ENCODE results near the gene TSPAN5. TPM values are rescaled to one million over a fixed set of nuclear protein-coding genes. Genes with fewer than 3 reads are reported as not detected.
A peak's percentile ranks its signal among the peaks of the same experiment; 100 is the strongest.

The TSPAN5 gene
- total and polyA plus RNA-seq, 5 donors from 2014 or later: 21.2 to 52.7 (median 39.8) TPM

DNA sequence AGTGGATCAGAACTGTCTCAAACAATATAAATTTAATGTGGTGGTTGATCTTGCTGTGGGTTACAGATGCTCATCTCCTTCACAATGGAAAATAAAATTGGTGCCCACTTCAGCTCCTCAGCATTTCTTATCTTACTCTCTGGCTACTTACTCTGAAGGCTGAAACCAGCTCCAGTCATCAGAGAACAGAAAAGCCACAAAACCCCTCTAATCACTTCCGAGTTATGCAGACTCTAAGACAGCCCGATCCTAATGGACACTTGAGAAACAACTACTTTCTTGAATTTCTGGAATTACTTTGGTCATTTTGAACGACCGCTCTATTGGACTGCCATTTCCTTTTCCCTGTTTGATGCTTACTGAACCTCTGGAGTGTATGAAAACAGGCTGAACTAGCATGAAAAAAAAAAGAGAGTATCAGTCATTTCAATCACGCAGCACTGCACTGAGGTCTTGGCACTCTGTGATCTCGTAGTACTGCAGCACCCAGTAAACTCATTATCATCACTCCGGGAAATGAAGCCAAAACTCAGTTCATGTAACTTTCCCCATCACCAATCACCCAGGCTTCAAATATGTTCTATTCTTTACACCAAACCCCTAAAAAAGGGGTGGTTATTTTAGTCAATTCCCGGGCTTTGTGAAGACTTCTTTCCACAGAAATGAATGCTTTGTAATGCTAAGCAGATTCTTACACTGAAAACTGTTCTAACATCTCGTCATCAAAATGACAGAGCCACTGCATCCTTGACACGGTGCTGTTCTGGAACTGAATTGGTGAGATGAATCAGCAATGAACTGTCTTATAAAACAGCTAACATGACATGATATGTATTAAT lies 54.5 kb downstream of the TSPAN5 start:
- Histone ChIP-seq H3K36me3 (ENCODE audit: control insufficient read depth, insufficient read depth, low read length) (no peaks in the 10 kb centered on the region), H3K4me1 (ENCODE audit: control insufficient read depth, insufficient read depth, low read length, poor library complexity, severe bottlenecking) (peaks cover 69% of the 10 kb centered on the region), H3K27me3 (ENCODE audit: control insufficient read depth, insufficient read depth, low read length) (no peaks in the 10 kb centered on the region), H3K4me3 (ENCODE audit: low read depth, low read length) (peak overlapping the region; percentile 73), H3K27ac (ENCODE audit: insufficient read depth, low read length, poor library complexity, severe bottlenecking) (peak overlapping the region; percentile 34), H3K9me3 (ENCODE audit: control insufficient read depth in 2 of 2, low read length in 2 of 2) (peaks cover 0 to 5% of the 10 kb centered on the region in 2 experiments)
- Mint-ChIP-seq H3K4me1 (peaks cover 54 to 77% (median 69%) of the 10 kb centered on the region in 4 donors), H3K4me3 (peak overlapping the region; percentile 39 to 75 (median 66)), H3K9me3 (peaks cover 0 to 5% (median 0%) of the 10 kb centered on the region in 7 donors), H3K27ac (peak overlapping the region; percentile 32 to 83 (median 83)), H3K27me3 (no peaks in the 10 kb centered on the region), H3K36me3 (peaks cover 5% of the 10 kb centered on the region)
- DNase-seq: peak in 2 of 3 donors; percentile 23 to 38
- ATAC-seq (ENCODE audit: low read depth in 2 of 2): peak; percentile 50 to 60

DNA sequence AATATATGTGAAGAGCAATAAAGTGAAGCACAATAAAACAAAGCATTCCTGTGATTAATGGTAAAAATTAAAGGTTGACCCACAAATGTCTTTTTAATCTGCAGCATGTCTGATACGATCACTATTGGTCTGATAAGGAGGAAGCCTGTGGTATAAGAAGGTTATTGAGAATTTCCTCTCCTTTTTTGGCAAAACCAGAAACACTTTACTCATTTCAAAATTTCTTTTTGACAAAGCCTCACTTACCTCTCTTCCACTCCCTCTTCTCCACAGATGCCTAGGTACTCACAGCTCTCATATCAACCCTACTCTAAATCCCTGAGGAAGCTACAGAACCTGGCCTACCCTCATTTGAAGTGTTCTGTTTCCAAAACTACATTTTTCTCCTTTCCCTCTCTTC lies 56.1 kb downstream of the TSPAN5 start:
- no peaks in the 10 kb centered on the region for H3K27me3 ChIP-seq (ENCODE audit: control insufficient read depth, insufficient read depth, low read length)
- H3K36me3 Mint-ChIP-seq: peaks cover 5% of the 10 kb centered on the region
- no peak overlapping the region for H3K27ac ChIP-seq (ENCODE audit: insufficient read depth, low read length, poor library complexity, severe bottlenecking)
- peak overlapping the region; percentile 6 to 84 (median 32) for H3K27ac Mint-ChIP-seq
- ATAC-seq (ENCODE audit: low read depth in 2 of 2) (no peak), DNase-seq (peak in 1 of 3 donors; percentile 39)
- H3K27me3 Mint-ChIP-seq: no peaks in the 10 kb centered on the region
- peaks cover 60% of the 10 kb centered on the region for H3K4me1 ChIP-seq (ENCODE audit: control insufficient read depth, insufficient read depth, low read length, poor library complexity, severe bottlenecking)
- peaks cover 49 to 65% (median 59%) of the 10 kb centered on the region in 4 donors for H3K4me1 Mint-ChIP-seq
- H3K4me3 ChIP-seq (ENCODE audit: low read depth, low read length): peak overlapping the region; percentile 73
- peak overlapping the region; percentile 70 to 86 (median 78) for H3K4me3 Mint-ChIP-seq
- H3K9me3 Mint-ChIP-seq: peaks cover 0 to 5% (median 0%) of the 10 kb centered on the region in 7 donors
- H3K36me3 ChIP-seq (ENCODE audit: control insufficient read depth, insufficient read depth, low read length): no peaks in the 10 kb centered on the region
- H3K9me3 ChIP-seq (ENCODE audit: control insufficient read depth in 2 of 2, low read length in 2 of 2): peaks cover 0 to 5% of the 10 kb centered on the region in 2 experiments

DNA sequence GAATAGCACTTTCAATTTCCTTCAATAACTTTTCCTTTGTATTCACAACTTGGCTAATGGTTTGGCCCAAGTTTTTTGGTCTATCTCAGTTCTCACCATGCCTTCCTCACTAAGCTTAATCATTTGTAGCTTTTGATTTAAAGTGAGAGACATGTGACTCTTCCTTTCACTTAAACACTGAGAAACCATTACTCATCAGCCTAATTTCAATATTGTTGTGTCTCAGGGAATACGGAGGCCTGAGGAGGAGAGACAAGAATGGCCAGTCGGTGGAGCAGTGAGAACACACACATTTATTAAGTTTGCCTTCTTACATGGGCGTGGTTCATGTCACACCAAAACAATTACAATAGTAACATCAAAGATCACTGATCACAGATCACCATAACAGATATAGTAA lies 56.7 kb downstream of the TSPAN5 start:
- peaks cover 54% of the 10 kb centered on the region for H3K4me1 ChIP-seq (ENCODE audit: control insufficient read depth, insufficient read depth, low read length, poor library complexity, severe bottlenecking)
- H3K36me3 ChIP-seq (ENCODE audit: control insufficient read depth, insufficient read depth, low read length): no peaks in the 10 kb centered on the region
- Mint-ChIP-seq H3K27me3 (no peaks in the 10 kb centered on the region), H3K36me3 (peaks cover 5% of the 10 kb centered on the region), H3K27ac (peak overlapping the region; percentile 27 to 58 (median 32)), H3K4me1 (peaks cover 47 to 61% (median 56%) of the 10 kb centered on the region in 4 donors), H3K4me3 (peak overlapping the region; percentile 49 to 86 (median 78)), H3K9me3 (peaks cover 0 to 5% (median 0%) of the 10 kb centered on the region in 7 donors)
- DNase-seq (peak in 2 of 3 donors; percentile 26 to 45), ATAC-seq (ENCODE audit: low read depth in 2 of 2) (peak; percentile 42 to 47)
- peaks cover 0 to 5% of the 10 kb centered on the region in 2 experiments for H3K9me3 ChIP-seq (ENCODE audit: control insufficient read depth in 2 of 2, low read length in 2 of 2)
- H3K4me3 ChIP-seq (ENCODE audit: low read depth, low read length): peak overlapping the region; percentile 73
- H3K27me3 ChIP-seq (ENCODE audit: control insufficient read depth, insufficient read depth, low read length): no peaks in the 10 kb centered on the region
- H3K27ac ChIP-seq (ENCODE audit: insufficient read depth, low read length, poor library complexity, severe bottlenecking): no peak overlapping the region

DNA sequence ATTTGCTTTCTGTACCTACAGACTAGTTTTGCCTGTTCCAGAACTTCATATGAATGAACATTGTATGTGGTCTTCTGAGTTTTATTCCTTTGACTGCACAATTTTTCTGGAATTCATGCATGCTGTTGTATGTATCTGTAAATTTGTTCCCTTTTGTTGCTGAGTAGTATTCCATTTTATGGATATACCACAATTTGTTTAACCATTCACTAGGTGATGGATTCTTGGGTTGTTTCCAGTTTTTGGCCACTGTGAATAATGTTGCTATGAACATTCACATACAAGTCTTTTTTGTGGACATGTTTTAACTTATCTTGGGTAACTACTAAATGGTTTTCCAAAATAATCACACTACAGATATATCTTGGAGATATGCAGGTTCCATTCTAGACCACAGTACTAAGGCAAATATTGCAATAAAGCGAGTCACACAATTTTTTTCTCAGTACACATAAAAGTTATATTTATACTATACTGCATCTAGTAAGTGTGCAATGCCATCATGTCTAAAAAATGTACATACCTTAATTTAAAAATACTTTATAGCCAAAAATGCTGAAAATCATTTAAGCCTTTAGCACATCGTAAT lies 58.7 kb downstream of the TSPAN5 start:
- no peaks in the 10 kb centered on the region for H3K36me3 ChIP-seq (ENCODE audit: control insufficient read depth, insufficient read depth, low read length)
- H3K4me3 ChIP-seq (ENCODE audit: low read depth, low read length): no peak overlapping the region
- no peak overlapping the region for H3K27ac ChIP-seq (ENCODE audit: insufficient read depth, low read length, poor library complexity, severe bottlenecking)
- peaks cover 0 to 5% of the 10 kb centered on the region in 2 experiments for H3K9me3 ChIP-seq (ENCODE audit: control insufficient read depth in 2 of 2, low read length in 2 of 2)
- ATAC-seq (ENCODE audit: low read depth in 2 of 2) (no peak), DNase-seq (no peak)
- Mint-ChIP-seq H3K4me1 (peaks cover 34 to 44% (median 41%) of the 10 kb centered on the region in 4 donors), H3K36me3 (peaks cover 5% of the 10 kb centered on the region), H3K27ac (no peak overlapping the region), H3K9me3 (peaks cover 0 to 5% (median 0%) of the 10 kb centered on the region in 7 donors), H3K27me3 (no peaks in the 10 kb centered on the region), H3K4me3 (no peak overlapping the region)
- peaks cover 36% of the 10 kb centered on the region for H3K4me1 ChIP-seq (ENCODE audit: control insufficient read depth, insufficient read depth, low read length, poor library complexity, severe bottlenecking)
- no peaks in the 10 kb centered on the region for H3K27me3 ChIP-seq (ENCODE audit: control insufficient read depth, insufficient read depth, low read length)

DNA sequence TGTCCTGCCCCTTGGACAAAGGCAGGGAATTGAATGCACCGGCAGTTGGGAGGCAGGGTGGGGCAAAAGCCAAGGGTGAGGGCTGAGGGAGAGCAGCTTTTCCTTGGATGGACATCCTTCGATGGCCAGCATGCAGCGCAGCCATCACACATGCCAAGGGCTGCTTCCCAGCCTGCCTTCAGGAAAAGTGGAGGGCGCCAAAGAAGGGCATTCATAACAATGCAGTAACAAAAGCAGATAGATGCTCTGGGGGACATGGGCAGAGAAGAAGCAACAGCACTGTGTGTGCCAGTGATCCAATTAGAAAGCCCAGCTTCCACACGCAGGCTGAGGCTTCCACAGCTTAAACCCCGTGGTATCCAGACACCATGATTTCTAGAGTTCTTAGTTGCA lies 71.5 kb downstream of the TSPAN5 start:
- no peak overlapping the region for H3K27ac ChIP-seq (ENCODE audit: insufficient read depth, low read length, poor library complexity, severe bottlenecking)
- Mint-ChIP-seq H3K4me1 (peaks cover 17 to 66% (median 28%) of the 10 kb centered on the region in 4 donors), H3K27me3 (no peaks in the 10 kb centered on the region), H3K36me3 (no peaks in the 10 kb centered on the region), H3K4me3 (peak overlapping the region in 1 of 4 donors; percentile 82), H3K9me3 (no peaks in the 10 kb centered on the region), H3K27ac (peak overlapping the region in 2 of 3 donors; percentile 31 to 73)
- no peaks in the 10 kb centered on the region for H3K9me3 ChIP-seq (ENCODE audit: control insufficient read depth in 2 of 2, low read length in 2 of 2)
- DNase-seq (no peak), ATAC-seq (ENCODE audit: low read depth in 2 of 2) (no peak)
- no peaks in the 10 kb centered on the region for H3K36me3 ChIP-seq (ENCODE audit: control insufficient read depth, insufficient read depth, low read length)
- no peaks in the 10 kb centered on the region for H3K27me3 ChIP-seq (ENCODE audit: control insufficient read depth, insufficient read depth, low read length)
- peaks cover 6% of the 10 kb centered on the region for H3K4me1 ChIP-seq (ENCODE audit: control insufficient read depth, insufficient read depth, low read length, poor library complexity, severe bottlenecking)
- no peak overlapping the region for H3K4me3 ChIP-seq (ENCODE audit: low read depth, low read length)

DNA sequence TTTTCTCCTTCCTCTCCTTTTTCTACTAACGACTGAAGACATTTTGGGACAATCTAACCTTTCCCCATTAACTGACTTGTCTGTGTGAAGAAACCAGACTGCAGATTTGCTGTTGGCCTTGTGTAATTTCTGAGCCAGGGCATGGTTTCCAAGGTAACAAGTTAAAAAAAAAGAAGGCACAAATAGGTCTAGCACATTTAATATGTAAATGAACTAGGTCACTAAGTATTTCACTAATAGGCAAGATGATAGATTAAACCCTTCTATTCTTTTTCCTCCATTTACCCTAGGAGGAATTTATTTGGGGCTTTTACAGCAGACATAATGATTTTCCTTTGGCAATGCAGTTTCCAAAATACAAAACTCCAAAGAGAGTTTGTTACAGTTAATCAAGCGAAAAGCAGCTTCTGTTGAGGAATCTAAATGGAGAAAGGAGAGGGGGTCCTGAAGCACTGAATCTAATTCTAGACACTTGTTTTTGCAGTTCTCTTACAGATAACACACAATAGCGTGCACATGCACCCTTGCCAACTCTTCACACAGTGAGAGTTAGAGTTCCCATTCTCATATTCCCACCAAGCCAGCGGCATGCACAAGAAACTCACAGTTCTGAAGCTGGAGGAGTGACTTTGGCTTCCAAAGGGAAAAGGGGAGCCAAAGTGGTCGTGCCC lies 72.0 kb downstream of the TSPAN5 start:
- Mint-ChIP-seq H3K27ac (peak overlapping the region in 1 of 3 donors; percentile 36), H3K36me3 (no peaks in the 10 kb centered on the region), H3K9me3 (no peaks in the 10 kb centered on the region), H3K4me1 (peaks cover 18 to 70% (median 30%) of the 10 kb centered on the region in 4 donors), H3K27me3 (no peaks in the 10 kb centered on the region), H3K4me3 (peak overlapping the region in 1 of 4 donors; percentile 24)
- H3K36me3 ChIP-seq (ENCODE audit: control insufficient read depth, insufficient read depth, low read length): no peaks in the 10 kb centered on the region
- no peaks in the 10 kb centered on the region for H3K27me3 ChIP-seq (ENCODE audit: control insufficient read depth, insufficient read depth, low read length)
- H3K9me3 ChIP-seq (ENCODE audit: control insufficient read depth in 2 of 2, low read length in 2 of 2): no peaks in the 10 kb centered on the region
- no peak overlapping the region for H3K27ac ChIP-seq (ENCODE audit: insufficient read depth, low read length, poor library complexity, severe bottlenecking)
- peaks cover 6% of the 10 kb centered on the region for H3K4me1 ChIP-seq (ENCODE audit: control insufficient read depth, insufficient read depth, low read length, poor library complexity, severe bottlenecking)
- ATAC-seq (ENCODE audit: low read depth in 2 of 2) (no peak), DNase-seq (no peak)
- no peak overlapping the region for H3K4me3 ChIP-seq (ENCODE audit: low read depth, low read length)

DNA sequence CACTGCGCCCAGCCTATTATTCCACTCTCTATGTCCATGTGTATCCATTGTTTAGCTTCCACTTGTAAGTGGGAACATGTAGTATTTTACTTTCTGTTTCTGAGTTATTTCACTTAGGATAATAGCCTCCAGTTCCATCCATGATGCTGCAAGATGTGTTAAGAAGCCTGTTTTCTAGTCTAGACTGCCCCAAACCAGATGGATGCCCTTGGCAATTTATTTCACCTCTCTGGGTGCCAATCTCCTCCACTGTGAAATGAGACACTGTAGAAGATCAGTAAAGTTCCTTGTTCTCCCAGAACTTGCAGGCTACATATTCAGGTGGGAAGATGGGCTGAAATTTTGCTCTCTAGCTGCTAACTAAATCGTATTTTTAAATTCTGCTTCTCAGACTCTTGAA lies 72.8 kb downstream of the TSPAN5 start:
- Mint-ChIP-seq H3K4me1 (peaks cover 18 to 74% (median 38%) of the 10 kb centered on the region in 4 donors), H3K36me3 (no peaks in the 10 kb centered on the region), H3K27me3 (no peaks in the 10 kb centered on the region), H3K27ac (peak overlapping the region in 2 of 3 donors; percentile 52 to 60), H3K4me3 (peak overlapping the region in 1 of 4 donors; percentile 18), H3K9me3 (no peaks in the 10 kb centered on the region)
- no peaks in the 10 kb centered on the region for H3K36me3 ChIP-seq (ENCODE audit: control insufficient read depth, insufficient read depth, low read length)
- no peaks in the 10 kb centered on the region for H3K27me3 ChIP-seq (ENCODE audit: control insufficient read depth, insufficient read depth, low read length)
- peaks cover 14% of the 10 kb centered on the region for H3K4me1 ChIP-seq (ENCODE audit: control insufficient read depth, insufficient read depth, low read length, poor library complexity, severe bottlenecking)
- H3K4me3 ChIP-seq (ENCODE audit: low read depth, low read length): no peak overlapping the region
- no peak overlapping the region for H3K27ac ChIP-seq (ENCODE audit: insufficient read depth, low read length, poor library complexity, severe bottlenecking)
- DNase-seq (no peak), ATAC-seq (ENCODE audit: low read depth in 2 of 2) (no peak)
- no peaks in the 10 kb centered on the region for H3K9me3 ChIP-seq (ENCODE audit: control insufficient read depth in 2 of 2, low read length in 2 of 2)

All from CD4-positive, CD25-positive, alpha-beta regulatory T cell (primary cell).